Kidney (tissue), 14 donors: ENCODE results near the gene CAVIN3. TPM values are rescaled to one million over a fixed set of nuclear protein-coding genes. Genes with fewer than 3 reads are reported as not detected.

Experiments
- DNase-seq, 5 donors: peaks; one replicate each; pipeline ENCODE4 v3.0.0-alpha.2; 2013 to 2020
- FAIRE-seq: peaks from 2 replicates; lab custom pipeline; 2012; peaks lifted over from hg19 to GRCh38; lab: Jason Lieb, UNC
- H3K27ac ChIP-seq, 2 donors: one replicate each; pipeline ENCODE4 v1.7.0; 2013; ENCODE audit warnings: low read depth in 2 of 2, low read length in 2 of 2, inconsistent platforms in 1 of 2
- H3K27me3 ChIP-seq: one replicate; pipeline ENCODE4 v1.7.1; 2013; ENCODE audit warnings: low read length, inconsistent platforms; ENCODE audit not compliant: control insufficient read depth, insufficient read depth
- H3K36me3 ChIP-seq, 3 donors: one replicate each; pipeline versions ENCODE4 v1.7.0 to v1.7.1; 2013; ENCODE audit warnings: low read length in 3 of 3, control low read depth in 1 of 3, inconsistent platforms in 1 of 3; ENCODE audit not compliant: insufficient read depth in 3 of 3, control insufficient read depth in 2 of 3
- H3K4me1 ChIP-seq, 3 donors: one replicate each; pipeline versions ENCODE4 v1.7.0 to v1.7.1; 2013; ENCODE audit warnings: low read length in 3 of 3, inconsistent platforms in 1 of 3, low read depth in 1 of 3; ENCODE audit not compliant: control insufficient read depth in 2 of 3, insufficient read depth in 2 of 3
- H3K4me3 ChIP-seq, 3 donors: one replicate each; pipeline versions ENCODE4 v1.7.0 to v1.8.1; 2013; ENCODE audit warnings: low read length in 3 of 3, control low read depth in 1 of 3, inconsistent platforms in 1 of 3
- H3K9ac ChIP-seq, 3 donors: one replicate each; pipeline versions ENCODE4 v1.7.0 to v1.7.1; 2013; ENCODE audit warnings: low read length in 3 of 3, control low read depth in 1 of 3, inconsistent platforms in 1 of 3
- H3K9me3 ChIP-seq, 3 donors: one replicate each; pipeline versions ENCODE4 v1.7.0 to v1.7.1; 2013; ENCODE audit warnings: low read length in 3 of 3, control low read depth in 1 of 3, inconsistent platforms in 1 of 3; ENCODE audit not compliant: control insufficient read depth in 2 of 3, insufficient read depth in 1 of 3
- CTCF ChIP-seq: IDR thresholded peaks from 3 replicates; pipeline ENCODE4 v1.5.1; 2012; ENCODE audit warnings: mild to moderate bottlenecking, moderate library complexity, borderline replicate concordance; ENCODE audit not compliant: insufficient read depth; ENCODE audit errors: extremely low read depth
- intact Hi-C: fragments of 100-400 bp; cut with DNase I; formaldehyde crosslinking; loops from one replicate; pipeline ENCODE4 v1.11.1; 2022
- polyA plus RNA-seq: library from polyadenylated mRNA; stranded (reverse); fragments of 350-450 nt; fragmentation: Illumina TruSeq; extraction: RNeasy Lipid Tissue Mini Kit (QIAGEN cat#74804); gene quantifications from one replicate; pipeline ENCODE4 v1.2.3, GENCODE V29; 2014; ENCODE audit warnings: low read depth, low replicate concordance; ENCODE audit not compliant: insufficient read depth
- total RNA-seq: library from RNA; stranded (reverse); fragmentation: NEBNext Ultra II Directional; extraction: Animal tissue kit (Norgen Biotek cat#: 25700); gene quantifications from one replicate; pipeline ENCODE4 v1.2.1, GENCODE V29; 2021
- donor health status: control.
- donor health status: control.
- donor health status: control.
- donor health status: control.
- donor health status: control.
- donor health status: DM: yes; HTN: yes; CAD: no.
- donor health status: Normal renal cell carcinoma (clear cell type).

CAVIN3 gene
- total and polyA plus RNA-seq, 2 donors from 2014 or later, result 55.1 to 58.1 TPM

- TF ChIP-seq CTCF, result no peak
- FAIRE-seq (no peak), DNase-seq (no peak)
- no peaks in the 10 kb centered on the region for H3K27me3 ChIP-seq
- H3K27ac ChIP-seq, result no peak overlapping the region
- no peaks in the 10 kb centered on the region for H3K36me3 ChIP-seq
- no peaks in the 10 kb centered on the region for H3K9me3 ChIP-seq
- no peaks in the 10 kb centered on the region for H3K4me1 ChIP-seq
- no peak overlapping the region for H3K9ac ChIP-seq
- intact Hi-C loops, result no loop called here
- no peak overlapping the region for H3K4me3 ChIP-seq
Observed at GRCh38 chr11:6326985-6327384, 6.7 kb upstream of the CAVIN3 start.

- Histone ChIP-seq H3K27me3 (no peaks in the 10 kb centered on the region), H3K4me1 (no peaks in the 10 kb centered on the region), H3K27ac (no peak overlapping the region), H3K9ac (no peak overlapping the region), H3K4me3 (no peak overlapping the region), H3K36me3 (no peaks in the 10 kb centered on the region), H3K9me3 (no peaks in the 10 kb centered on the region)
- TF ChIP-seq CTCF, result no peak
- no peak for DNase-seq
- FAIRE-seq, result no peak
- intact Hi-C loops, result no loop called here
Observed at GRCh38 chr11:6326303-6326702, 6.0 kb upstream of the CAVIN3 start.

- Histone ChIP-seq H3K9me3 (no peaks in the 10 kb centered on the region), H3K9ac (no peak overlapping the region), H3K27me3 (no peaks in the 10 kb centered on the region), H3K4me1 (peaks cover 0 to 6% (median 0%) of the 10 kb centered on the region in 3 donors), H3K27ac (no peak overlapping the region), H3K4me3 (no peak overlapping the region), H3K36me3 (no peaks in the 10 kb centered on the region)
- DNase-seq (no peak), FAIRE-seq (no peak)
- no peak for TF ChIP-seq CTCF
- intact Hi-C loops, result no loop called here
Observed at GRCh38 chr11:6323291-6323905, 3.1 kb upstream of the CAVIN3 start.

GRCh38 chr11:6321961-6322362 lies 1.7 kb upstream of the CAVIN3 start:
- no peak overlapping the region for H3K9ac ChIP-seq
- no peak for TF ChIP-seq CTCF
- H3K27ac ChIP-seq, result no peak overlapping the region
- DNase-seq (no peak), FAIRE-seq (no peak)
- intact Hi-C loops, result no loop called here
- H3K9me3 ChIP-seq, result no peaks in the 10 kb centered on the region
- H3K4me1 ChIP-seq, result peaks cover 0 to 8% (median 0%) of the 10 kb centered on the region in 3 donors
- H3K36me3 ChIP-seq, result no peaks in the 10 kb centered on the region
- no peaks in the 10 kb centered on the region for H3K27me3 ChIP-seq
- no peak overlapping the region for H3K4me3 ChIP-seq
